ENCODE measurements around the gene ZBTB16.

DNA sequence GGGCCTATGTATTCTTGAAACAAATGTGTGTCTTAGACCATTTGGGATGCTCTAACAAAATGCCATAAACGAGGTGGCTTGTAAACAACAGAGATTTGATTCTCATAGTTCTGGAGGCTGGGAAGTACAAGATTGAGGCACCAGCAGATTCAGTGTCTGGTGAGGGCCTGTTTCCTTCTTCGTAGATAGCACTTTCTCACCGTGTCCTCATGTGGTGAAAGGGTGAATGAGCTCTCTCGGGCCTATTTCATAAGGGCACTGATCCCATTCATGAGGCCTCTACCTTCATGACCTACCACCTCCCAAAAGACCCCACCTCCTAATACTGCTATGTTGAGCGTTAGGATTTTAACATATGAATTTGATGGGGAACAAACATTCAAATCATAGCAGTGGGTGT is 230.3 kb downstream of the ZBTB16 start:
- TF ChIP-seq EZH2 (IDR thresholded peaks at IDR 0.05; ENCODE audit: borderline replicate concordance, low read depth, low read length, severe bottlenecking) (no peak), CTCF (IDR thresholded peaks at IDR 0.05; ENCODE audit: extremely low read depth in 1 of 2, insufficient read depth in 1 of 2, low read depth in 1 of 2, low read length in 2 of 2) (no peak), POLR2AphosphoS5 (IDR thresholded peaks at IDR 0.05; ENCODE audit: insufficient read depth, low read depth, low read length) (no peak), POLR2A (IDR thresholded peaks at IDR 0.05; ENCODE audit: low read depth, low read length) (no peak), MAX (IDR thresholded peaks at IDR 0.05; ENCODE audit: insufficient read depth, insufficient read length) (no peak)

All from endothelial cell of umbilical vein (primary cell).